Measurements from ENCODE around the gene ZNF337.
"Not testable (repeated sequence)": the region's sequence is repeated elsewhere in the genome, so short reads cannot be mapped to it uniquely, and the experiment has no call there.

The ZNF337 gene

DNA sequence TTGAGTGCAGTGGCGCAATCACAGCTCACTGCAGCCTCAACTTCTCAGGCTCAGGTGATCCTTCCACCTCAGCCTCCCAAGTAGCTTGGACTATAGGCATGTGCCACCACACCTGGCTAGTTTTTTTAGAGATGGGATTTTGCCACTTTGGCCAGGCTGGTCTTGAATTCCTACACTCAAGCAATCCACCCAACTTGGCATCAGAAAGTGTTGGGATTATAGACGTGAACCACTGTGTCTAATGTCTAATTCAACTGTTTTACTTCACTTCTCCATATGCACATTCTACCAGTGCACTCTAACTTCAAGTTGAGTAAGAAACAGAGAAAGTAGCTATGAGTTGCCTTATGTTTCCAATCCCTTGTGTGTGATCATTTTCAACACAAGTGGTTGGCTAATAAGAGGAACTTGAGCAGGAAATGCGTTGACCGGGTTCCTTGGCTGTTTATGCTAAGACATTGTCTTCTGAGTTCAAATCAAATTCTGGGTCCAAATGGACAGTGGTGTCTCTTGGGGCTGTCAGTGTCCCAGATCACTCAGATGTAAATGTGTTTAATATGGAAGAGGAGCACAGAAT is 23.9 kb downstream of the ZNF337 start:
- TF ChIP-seq, protein P1, sequence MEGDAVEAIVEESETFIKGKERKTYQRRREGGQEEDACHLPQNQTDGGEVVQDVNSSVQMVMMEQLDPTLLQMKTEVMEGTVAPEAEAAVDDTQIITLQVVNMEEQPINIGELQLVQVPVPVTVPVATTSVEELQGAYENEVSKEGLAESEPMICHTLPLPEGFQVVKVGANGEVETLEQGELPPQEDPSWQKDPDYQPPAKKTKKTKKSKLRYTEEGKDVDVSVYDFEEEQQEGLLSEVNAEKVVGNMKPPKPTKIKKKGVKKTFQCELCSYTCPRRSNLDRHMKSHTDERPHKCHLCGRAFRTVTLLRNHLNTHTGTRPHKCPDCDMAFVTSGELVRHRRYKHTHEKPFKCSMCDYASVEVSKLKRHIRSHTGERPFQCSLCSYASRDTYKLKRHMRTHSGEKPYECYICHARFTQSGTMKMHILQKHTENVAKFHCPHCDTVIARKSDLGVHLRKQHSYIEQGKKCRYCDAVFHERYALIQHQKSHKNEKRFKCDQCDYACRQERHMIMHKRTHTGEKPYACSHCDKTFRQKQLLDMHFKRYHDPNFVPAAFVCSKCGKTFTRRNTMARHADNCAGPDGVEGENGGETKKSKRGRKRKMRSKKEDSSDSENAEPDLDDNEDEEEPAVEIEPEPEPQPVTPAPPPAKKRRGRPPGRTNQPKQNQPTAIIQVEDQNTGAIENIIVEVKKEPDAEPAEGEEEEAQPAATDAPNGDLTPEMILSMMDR (IDR thresholded peaks at IDR 0.05; ENCODE audit: low read depth, low read length): no peak
- no peak for DNase-seq
- H3K9me3 ChIP-seq: no peaks in the 10 kb centered on the region
- H3K4me1 ChIP-seq: no peaks in the 10 kb centered on the region
- H3K4me3 ChIP-seq (ENCODE audit: low read depth, low read length): no peak overlapping the region
- peaks cover 32% of the 10 kb centered on the region for H3K36me3 ChIP-seq
- H3K27me3 ChIP-seq: no peaks in the 10 kb centered on the region

DNA sequence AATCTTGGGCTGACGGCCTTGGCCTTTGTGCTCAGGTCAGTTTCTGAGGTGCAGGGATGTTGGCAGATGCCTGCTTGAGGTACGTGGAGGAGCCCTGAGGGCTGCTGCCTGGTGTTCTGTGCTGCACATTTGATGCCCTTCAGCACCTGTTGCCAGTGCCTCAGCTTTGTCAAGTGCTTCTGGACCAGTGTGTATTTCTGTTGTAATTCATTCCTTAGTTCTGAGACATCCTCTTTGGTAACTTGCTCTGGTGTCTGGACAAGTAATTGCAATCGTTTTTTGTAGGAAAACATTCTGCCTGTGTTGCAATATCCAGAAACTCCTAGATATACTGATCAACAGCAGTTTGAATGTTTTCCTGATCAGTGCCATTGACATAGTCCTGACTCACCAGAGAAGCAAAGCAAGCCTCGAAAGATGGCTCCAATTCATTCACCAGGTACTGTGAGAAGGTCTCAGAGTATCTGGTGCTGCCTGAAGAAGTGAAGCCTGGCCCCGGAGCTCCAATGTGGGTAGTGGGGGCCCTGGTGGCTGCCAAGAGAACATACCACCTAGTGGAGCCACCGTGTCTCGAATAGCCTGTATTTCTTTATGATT is 26.7 kb downstream of the ZNF337 start:
- TF ChIP-seq, protein P1 (IDR thresholded peaks at IDR 0.05; ENCODE audit: low read depth, low read length): peak; percentile 34
- no peak for DNase-seq

DNA sequence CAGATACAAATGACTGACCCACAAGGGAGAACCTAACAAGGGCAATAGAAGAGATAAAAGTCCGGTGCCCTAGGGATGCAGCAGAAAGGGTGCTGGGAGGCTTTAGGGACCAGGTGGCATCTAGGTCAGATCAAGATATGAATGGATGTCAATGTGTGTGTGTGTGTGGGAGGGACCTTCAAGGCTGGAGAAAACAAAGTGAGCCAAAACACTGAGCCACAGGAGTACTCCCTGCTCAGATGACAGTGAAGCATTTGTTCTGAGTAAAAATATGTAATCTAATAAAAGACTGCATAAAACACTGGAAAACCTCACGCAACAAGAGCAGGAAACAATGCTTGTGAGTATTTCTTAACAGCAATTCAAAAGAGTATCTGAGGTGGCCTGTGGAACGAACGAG is 28.2 kb downstream of the ZNF337 start:
- H3K36me3 ChIP-seq: peaks cover 6% of the 10 kb centered on the region; the same call in 1 of the 2 replicates
- DNase-seq: no peak
- H3K27me3 ChIP-seq: no peaks in the 10 kb centered on the region
- H3K9me3 ChIP-seq: no peaks in the 10 kb centered on the region
- TF ChIP-seq, protein P1 (IDR thresholded peaks at IDR 0.05; ENCODE audit: low read depth, low read length): no peak
- no peak overlapping the region for H3K4me3 ChIP-seq (ENCODE audit: low read depth, low read length)
- no peaks in the 10 kb centered on the region for H3K4me1 ChIP-seq

More for the DNA sequence above, 26.7 kb downstream of the ZNF337 start:
- H3K36me3 ChIP-seq: peaks cover 14% of the 10 kb centered on the region
- H3K9me3 ChIP-seq: no peaks in the 10 kb centered on the region
- H3K4me3 ChIP-seq (ENCODE audit: low read depth, low read length): no peak overlapping the region
- no peaks in the 10 kb centered on the region for H3K4me1 ChIP-seq
- no peaks in the 10 kb centered on the region for H3K27me3 ChIP-seq

DNA sequence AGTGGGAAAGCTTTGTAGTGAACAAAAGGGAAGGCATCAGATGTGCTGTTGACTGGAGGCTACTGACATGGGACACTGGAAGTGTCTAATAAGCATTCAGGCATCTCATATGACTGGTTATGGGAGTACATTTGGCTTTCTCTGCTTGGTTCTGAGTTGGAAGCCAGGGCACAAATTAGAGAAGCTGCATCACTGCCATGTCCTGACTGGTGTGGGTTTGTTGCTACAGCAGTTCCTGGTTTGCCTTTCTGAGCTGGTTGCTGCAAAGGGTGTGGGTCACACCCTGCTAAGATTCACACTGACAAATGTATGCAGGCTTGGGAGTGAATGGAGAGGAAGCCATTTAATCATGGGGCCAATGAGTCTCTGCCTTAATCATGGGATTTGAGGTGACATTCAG is 36.7 kb downstream of the ZNF337 start:
- no peaks in the 10 kb centered on the region for H3K4me1 ChIP-seq
- no peaks in the 10 kb centered on the region for H3K27me3 ChIP-seq
- no peaks in the 10 kb centered on the region for H3K36me3 ChIP-seq
- no peak for DNase-seq
- no peaks in the 10 kb centered on the region for H3K9me3 ChIP-seq
- no peak overlapping the region for H3K4me3 ChIP-seq (ENCODE audit: low read depth, low read length)
- TF ChIP-seq, protein P1 (IDR thresholded peaks at IDR 0.05; ENCODE audit: low read depth, low read length): no peak

DNA sequence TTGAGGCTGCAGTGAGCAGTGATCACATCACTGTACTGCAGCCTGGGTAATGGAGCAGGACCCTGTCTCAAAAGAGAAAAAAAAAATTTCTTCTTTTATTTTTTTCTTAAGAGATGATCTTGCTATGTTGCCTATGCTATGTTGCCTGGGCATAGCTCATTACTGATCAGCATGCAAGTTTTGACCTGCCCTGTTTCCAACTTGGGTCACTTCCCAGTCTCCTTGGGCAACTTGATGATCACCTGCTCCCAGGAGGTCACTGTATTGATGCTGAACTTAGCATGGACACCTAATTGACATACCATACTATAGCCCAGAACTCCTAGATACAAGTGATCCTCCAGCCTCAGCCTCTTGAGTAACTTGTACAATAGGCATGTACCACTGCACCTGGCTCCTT is 42.2 kb downstream of the ZNF337 start:
- Histone ChIP-seq H3K4me3 (ENCODE audit: low read depth, low read length) (no peak overlapping the region), H3K9me3 (no peaks in the 10 kb centered on the region), H3K36me3 (no peaks in the 10 kb centered on the region), H3K4me1 (no peaks in the 10 kb centered on the region), H3K27me3 (no peaks in the 10 kb centered on the region)
- no peak for DNase-seq
- TF ChIP-seq, protein P1 (IDR thresholded peaks at IDR 0.05; ENCODE audit: low read depth, low read length): no peak

DNA sequence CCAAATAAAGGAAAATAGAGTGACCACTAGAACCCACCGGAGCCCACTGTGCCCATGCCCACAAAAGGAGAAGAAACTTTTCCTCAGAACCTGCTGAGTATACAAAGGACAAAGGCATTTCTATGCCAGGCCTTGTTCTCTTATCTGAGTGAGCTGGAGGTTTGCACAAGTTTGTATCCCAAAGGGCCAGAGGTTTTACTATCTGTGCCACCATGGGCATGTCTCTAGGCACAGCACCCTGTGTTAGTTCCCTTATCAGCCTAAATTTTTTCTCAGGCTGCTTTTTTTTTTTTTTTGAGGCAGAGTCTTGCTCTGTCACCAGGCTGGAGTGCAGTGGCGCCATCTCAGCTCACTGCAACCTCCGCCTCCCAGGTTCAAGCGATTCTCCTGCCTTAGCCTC is 43.8 kb downstream of the ZNF337 start:
- H3K9me3 ChIP-seq; H3K36me3 ChIP-seq; H3K4me1 ChIP-seq; DNase-seq; H3K27me3 ChIP-seq; H3K4me3 ChIP-seq (ENCODE audit: low read depth, low read length): not testable (repeated sequence)
